HUES64 (cell line): Measurements from ENCODE around the gene SZT2.
"Not testable (repeated sequence)": the region's sequence is repeated elsewhere in the genome, so short reads cannot be mapped to it uniquely, and the experiment has no call there.

Experiments used
- H3K27ac ChIP-seq: 2 replicates; pipeline ENCODE4 v1.7.0; 2013; ENCODE audit warnings: low read depth, low read length, inconsistent platforms
- H3K27me3 ChIP-seq: 2 replicates; pipeline ENCODE4 v1.6.1; 2013; ENCODE audit warnings: mild to moderate bottlenecking, low read length; ENCODE audit not compliant: insufficient read depth
- H3K36me3 ChIP-seq: 2 replicates; pipeline ENCODE4 v1.6.1; 2013; ENCODE audit warnings: mild to moderate bottlenecking, low read length; ENCODE audit not compliant: insufficient read depth
- H3K4me1 ChIP-seq: 2 replicates; pipeline ENCODE4 v1.6.1; 2013; ENCODE audit warnings: mild to moderate bottlenecking, low read length, moderate library complexity; ENCODE audit not compliant: insufficient read depth
- H3K4me3 ChIP-seq: 2 replicates; pipeline ENCODE4 v1.5.1; 2013; ENCODE audit warnings: mild to moderate bottlenecking, low read length, moderate library complexity
- H3K9ac ChIP-seq: 2 replicates; pipeline ENCODE4 v1.6.1; 2013; ENCODE audit warnings: mild to moderate bottlenecking, low read depth, low read length
- H3K9me3 ChIP-seq: 2 replicates; pipeline ENCODE4 v1.6.1; 2013; ENCODE audit warnings: low read depth, low read length; ENCODE audit not compliant: insufficient read depth
- WGBS: fragments of 150-250, 120-280 bp; methylation state at CpG from one replicate; pipeline ENCODE4 v1.1.7; 2013; ENCODE audit warnings: missing lambda C conversion rate; 5-methylcytosine and 5-hydroxymethylcytosine counted together

SZT2 gene

GRCh38 chr1:43392702-43393101 is 3.0 kb downstream of the SZT2 start:
- Histone ChIP-seq H3K4me1 (peaks cover 4% of the 10 kb centered on the region; the same call in 1 of the 2 replicates), H3K4me3 (no peak overlapping the region), H3K36me3 (peaks cover 11% of the 10 kb centered on the region), H3K9ac (no peak overlapping the region), H3K27ac (no peak overlapping the region), H3K9me3 (no peaks in the 10 kb centered on the region), H3K27me3 (no peaks in the 10 kb centered on the region)
- 91% methylated on average over 3 of the region's 3 CpGs for WGBS

- Histone ChIP-seq H3K36me3 (peaks cover 8% of the 10 kb centered on the region; the same call in 1 of the 2 replicates), H3K4me3 (no peak overlapping the region), H3K27me3 (no peaks in the 10 kb centered on the region), H3K4me1 (no peaks in the 10 kb centered on the region), H3K9ac (no peak overlapping the region), H3K27ac (no peak overlapping the region), H3K9me3 (no peaks in the 10 kb centered on the region)
- 92% methylated on average over 4 of the region's 4 CpGs for WGBS
These were observed 5.8 kb downstream of the SZT2 start for GRCh38 chr1:43395523-43395922.

- H3K36me3 ChIP-seq: peaks cover 8% of the 10 kb centered on the region; the same call in 1 of the 2 replicates
- H3K4me1 ChIP-seq: no peaks in the 10 kb centered on the region
- no peak overlapping the region for H3K27ac ChIP-seq
- no peak overlapping the region for H3K9ac ChIP-seq
- no peak overlapping the region for H3K4me3 ChIP-seq
- no peaks in the 10 kb centered on the region for H3K27me3 ChIP-seq
- WGBS: 97% methylated on average over 1 of the region's 1 CpG
- H3K9me3 ChIP-seq: no peaks in the 10 kb centered on the region
These were observed 6.4 kb downstream of the SZT2 start for GRCh38 chr1:43396059-43396458.

- no peak overlapping the region for H3K4me3 ChIP-seq
- H3K4me1 ChIP-seq: no peaks in the 10 kb centered on the region
- WGBS: 98% methylated on average over 3 of the region's 3 CpGs
- no peaks in the 10 kb centered on the region for H3K9me3 ChIP-seq
- H3K27ac ChIP-seq: no peak overlapping the region
- no peak overlapping the region for H3K9ac ChIP-seq
- peaks cover 8% of the 10 kb centered on the region; the same call in 1 of the 2 replicates for H3K36me3 ChIP-seq
- H3K27me3 ChIP-seq: no peaks in the 10 kb centered on the region
These were observed 8.5 kb downstream of the SZT2 start for GRCh38 chr1:43398227-43398626.

- not testable (repeated sequence) for H3K27ac ChIP-seq, H3K4me1 ChIP-seq, H3K27me3 ChIP-seq, H3K9me3 ChIP-seq, H3K4me3 ChIP-seq, H3K9ac ChIP-seq
- 95% methylated on average over 9 of the region's 9 CpGs for WGBS
- H3K36me3 ChIP-seq: peaks cover 26% of the 10 kb centered on the region
These were observed 10.7 kb downstream of the SZT2 start for GRCh38 chr1:43400441-43400840.

GRCh38 chr1:43402089-43402865 is 12.6 kb downstream of the SZT2 start:
- 93% methylated on average over 6 of the region's 6 CpGs for WGBS
- H3K27me3 ChIP-seq: no peaks in the 10 kb centered on the region
- H3K9ac ChIP-seq: no peak overlapping the region
- peaks cover 32% of the 10 kb centered on the region for H3K36me3 ChIP-seq
- no peaks in the 10 kb centered on the region for H3K4me1 ChIP-seq
- no peak overlapping the region for H3K4me3 ChIP-seq
- H3K27ac ChIP-seq: no peak overlapping the region
- H3K9me3 ChIP-seq: no peaks in the 10 kb centered on the region

- H3K36me3 ChIP-seq: peaks cover 43% of the 10 kb centered on the region
- no peaks in the 10 kb centered on the region for H3K4me1 ChIP-seq
- no peak overlapping the region for H3K9ac ChIP-seq
- no peak overlapping the region for H3K27ac ChIP-seq
- no peak overlapping the region for H3K4me3 ChIP-seq
- H3K27me3 ChIP-seq: no peaks in the 10 kb centered on the region
- no peaks in the 10 kb centered on the region for H3K9me3 ChIP-seq
- 95% methylated on average over 6 of the region's 6 CpGs for WGBS
These were observed 14.7 kb downstream of the SZT2 start for GRCh38 chr1:43404353-43404752.

GRCh38 chr1:43405219-43405875 is 15.6 kb downstream of the SZT2 start:
- H3K4me1 ChIP-seq: no peaks in the 10 kb centered on the region
- H3K9me3 ChIP-seq: no peaks in the 10 kb centered on the region
- H3K4me3 ChIP-seq: no peak overlapping the region
- H3K36me3 ChIP-seq: peaks cover 45% of the 10 kb centered on the region
- H3K27ac ChIP-seq: no peak overlapping the region
- 93% methylated on average over 6 of the region's 6 CpGs for WGBS
- no peaks in the 10 kb centered on the region for H3K27me3 ChIP-seq
- no peak overlapping the region for H3K9ac ChIP-seq

- no peaks in the 10 kb centered on the region for H3K27me3 ChIP-seq
- no peaks in the 10 kb centered on the region for H3K9me3 ChIP-seq
- no peak overlapping the region for H3K4me3 ChIP-seq
- H3K9ac ChIP-seq: no peak overlapping the region
- H3K27ac ChIP-seq: no peak overlapping the region
- WGBS: 94% methylated on average over 2 of the region's 2 CpGs
- no peaks in the 10 kb centered on the region for H3K4me1 ChIP-seq
- H3K36me3 ChIP-seq: peaks cover 45% of the 10 kb centered on the region
These were observed 16.2 kb downstream of the SZT2 start for GRCh38 chr1:43405876-43406234.

- Histone ChIP-seq H3K9me3 (no peaks in the 10 kb centered on the region), H3K27me3 (no peaks in the 10 kb centered on the region), H3K36me3 (peaks cover 25% of the 10 kb centered on the region), H3K27ac (no peak overlapping the region), H3K4me1 (no peaks in the 10 kb centered on the region), H3K9ac (no peak overlapping the region), H3K4me3 (no peak overlapping the region)
- WGBS: 96% methylated on average over 3 of the region's 3 CpGs
These were observed 20.9 kb downstream of the SZT2 start for GRCh38 chr1:43410571-43410970.

GRCh38 chr1:43413426-43413825 is 23.7 kb downstream of the SZT2 start:
- not testable (repeated sequence) for H3K27me3 ChIP-seq, H3K9me3 ChIP-seq, H3K4me1 ChIP-seq, H3K9ac ChIP-seq, H3K4me3 ChIP-seq, H3K27ac ChIP-seq
- H3K36me3 ChIP-seq: peaks cover 27% of the 10 kb centered on the region
- 95% methylated on average over 1 of the region's 1 CpG for WGBS
